Measurements from ENCODE around the gene SNRNP27.
"Not testable (repeated sequence)": the region's sequence is repeated elsewhere in the genome, so short reads cannot be mapped to it uniquely, and the experiment has no call there.

SNRNP27 gene

GRCh38 chr2:69889302-69889701 lies 4.5 kb upstream of the SNRNP27 start:
- H3K4me1 ChIP-seq (ENCODE audit: control insufficient read depth in 2 of 2, insufficient read depth in 2 of 2, low read length in 2 of 2): peaks cover 0 to 5% of the 10 kb centered on the region in 2 donors
- H3K9me3 ChIP-seq (ENCODE audit: control insufficient read depth in 2 of 2, low read length in 2 of 2): no peaks in the 10 kb centered on the region
- no peak overlapping the region for H3K9ac ChIP-seq (ENCODE audit: low read depth in 1 of 2, low read length in 2 of 2)
- no peaks in the 10 kb centered on the region for H3K27me3 ChIP-seq (ENCODE audit: control insufficient read depth in 2 of 2, insufficient read depth in 2 of 2, low read length in 2 of 2)
- H3K27ac ChIP-seq (ENCODE audit: low read depth in 2 of 2, low read length in 2 of 2): no peak overlapping the region
- no peak overlapping the region for H3K4me3 ChIP-seq (ENCODE audit: low read length in 2 of 2)
- H3K36me3 ChIP-seq (ENCODE audit: control insufficient read depth in 2 of 2, insufficient read depth in 2 of 2, low read length in 2 of 2): no peaks in the 10 kb centered on the region

- Histone ChIP-seq H3K9me3 (ENCODE audit: control insufficient read depth in 2 of 2, low read length in 2 of 2) (no peaks in the 10 kb centered on the region), H3K36me3 (ENCODE audit: control insufficient read depth in 2 of 2, insufficient read depth in 2 of 2, low read length in 2 of 2) (no peaks in the 10 kb centered on the region), H3K4me1 (ENCODE audit: control insufficient read depth in 2 of 2, insufficient read depth in 2 of 2, low read length in 2 of 2) (peaks cover 6 to 11% of the 10 kb centered on the region in 2 donors), H3K9ac (ENCODE audit: low read depth in 1 of 2, low read length in 2 of 2) (no peak overlapping the region), H3K27me3 (ENCODE audit: control insufficient read depth in 2 of 2, insufficient read depth in 2 of 2, low read length in 2 of 2) (no peaks in the 10 kb centered on the region), H3K27ac (ENCODE audit: low read depth in 2 of 2, low read length in 2 of 2) (no peak overlapping the region), H3K4me3 (ENCODE audit: low read length in 2 of 2) (no peak overlapping the region)
Observed at GRCh38 chr2:69890881-69891280, 2.9 kb upstream of the SNRNP27 start.

DNA sequence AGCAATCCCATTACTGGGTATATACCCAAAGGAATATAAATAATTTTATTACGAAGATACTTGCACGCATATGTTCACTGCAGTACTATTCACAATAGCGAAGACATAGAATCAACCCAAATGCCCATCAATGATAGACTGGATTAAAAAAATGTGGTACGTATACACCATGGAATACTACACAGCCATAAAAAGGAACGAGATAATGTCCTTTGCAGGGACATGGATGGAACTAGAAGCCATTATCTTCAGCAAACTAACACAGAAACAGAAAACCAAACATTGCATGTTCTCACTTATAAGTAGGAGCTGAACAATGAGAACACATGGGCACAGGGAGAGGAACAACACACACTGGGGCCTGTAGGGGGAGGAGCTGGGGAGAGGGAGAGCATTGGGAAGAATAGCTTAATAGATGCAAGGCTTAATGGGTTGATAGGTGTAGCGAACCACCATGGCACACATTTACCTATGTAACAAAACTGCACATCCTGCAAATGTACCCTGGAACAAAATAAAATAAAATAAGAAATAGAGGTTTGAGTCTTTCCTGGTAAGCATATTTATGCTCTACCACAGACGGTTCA lies 825 bp upstream of the SNRNP27 start:
- H3K36me3 ChIP-seq (ENCODE audit: control insufficient read depth in 2 of 2, insufficient read depth in 2 of 2, low read length in 2 of 2): peaks cover 7 to 17% of the 10 kb centered on the region in 2 donors
- not testable (repeated sequence) for H3K9ac ChIP-seq (ENCODE audit: low read depth in 1 of 2, low read length in 2 of 2); H3K27me3 ChIP-seq (ENCODE audit: control insufficient read depth in 2 of 2, insufficient read depth in 2 of 2, low read length in 2 of 2); H3K27ac ChIP-seq (ENCODE audit: low read depth in 2 of 2, low read length in 2 of 2); H3K9me3 ChIP-seq (ENCODE audit: control insufficient read depth in 2 of 2, low read length in 2 of 2)
- H3K4me1 ChIP-seq (ENCODE audit: control insufficient read depth in 2 of 2, insufficient read depth in 2 of 2, low read length in 2 of 2): peaks cover 6 to 11% of the 10 kb centered on the region in 2 donors
- H3K4me3 ChIP-seq (ENCODE audit: low read length in 2 of 2): peak overlapping the region in 1 of 2 donors; percentile 99

- not testable (repeated sequence) for H3K27me3 ChIP-seq (ENCODE audit: control insufficient read depth in 2 of 2, insufficient read depth in 2 of 2, low read length in 2 of 2); H3K27ac ChIP-seq (ENCODE audit: low read depth in 2 of 2, low read length in 2 of 2); H3K9me3 ChIP-seq (ENCODE audit: control insufficient read depth in 2 of 2, low read length in 2 of 2)
- peak overlapping the region; percentile 86 to 99 for H3K4me3 ChIP-seq (ENCODE audit: low read length in 2 of 2)
- peak overlapping the region; percentile 87 to 95 for H3K9ac ChIP-seq (ENCODE audit: low read depth in 1 of 2, low read length in 2 of 2)
- peaks cover 6 to 11% of the 10 kb centered on the region in 2 donors for H3K4me1 ChIP-seq (ENCODE audit: control insufficient read depth in 2 of 2, insufficient read depth in 2 of 2, low read length in 2 of 2)
- peaks cover 18 to 30% of the 10 kb centered on the region in 2 donors for H3K36me3 ChIP-seq (ENCODE audit: control insufficient read depth in 2 of 2, insufficient read depth in 2 of 2, low read length in 2 of 2)
Observed at GRCh38 chr2:69894737-69895136, 981 bp downstream of the SNRNP27 start.

- Histone ChIP-seq H3K27ac (ENCODE audit: low read depth in 2 of 2, low read length in 2 of 2) (peak overlapping the region in 1 of 2 donors; percentile 44), H3K4me3 (ENCODE audit: low read length in 2 of 2) (peak overlapping the region in 1 of 2 donors; percentile 64), H3K27me3 (ENCODE audit: control insufficient read depth in 2 of 2, insufficient read depth in 2 of 2, low read length in 2 of 2) (no peaks in the 10 kb centered on the region), H3K9me3 (ENCODE audit: control insufficient read depth in 2 of 2, low read length in 2 of 2) (no peaks in the 10 kb centered on the region), H3K4me1 (ENCODE audit: control insufficient read depth in 2 of 2, insufficient read depth in 2 of 2, low read length in 2 of 2) (no peaks in the 10 kb centered on the region), H3K36me3 (ENCODE audit: control insufficient read depth in 2 of 2, insufficient read depth in 2 of 2, low read length in 2 of 2) (peaks cover 51 to 52% of the 10 kb centered on the region in 2 donors), H3K9ac (ENCODE audit: low read depth in 1 of 2, low read length in 2 of 2) (no peak overlapping the region)
Observed at GRCh38 chr2:69902213-69902922, 8.6 kb downstream of the SNRNP27 start.

DNA sequence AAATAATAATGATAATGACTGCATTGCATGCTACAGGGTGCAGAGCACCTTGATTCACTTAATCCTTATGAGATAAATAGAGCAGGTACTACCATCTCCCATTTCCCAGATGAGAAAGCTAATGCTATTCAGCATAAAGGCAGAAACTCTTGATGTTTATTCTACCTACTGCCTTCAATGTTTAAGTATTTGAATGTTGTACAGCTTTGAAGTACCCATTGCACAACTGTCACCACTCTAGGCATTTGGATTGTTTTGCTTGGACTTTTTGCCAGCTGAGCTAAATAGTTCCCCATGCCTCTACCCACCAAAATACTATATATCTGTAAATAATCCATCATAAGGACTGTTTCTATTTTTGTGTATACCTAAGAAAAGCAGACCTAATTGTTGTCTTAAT lies 13.5 kb downstream of the SNRNP27 start:
- no peak overlapping the region for H3K9ac ChIP-seq (ENCODE audit: low read depth in 1 of 2, low read length in 2 of 2)
- H3K27me3 ChIP-seq (ENCODE audit: control insufficient read depth in 2 of 2, insufficient read depth in 2 of 2, low read length in 2 of 2): no peaks in the 10 kb centered on the region
- H3K4me1 ChIP-seq (ENCODE audit: control insufficient read depth in 2 of 2, insufficient read depth in 2 of 2, low read length in 2 of 2): peaks cover 0 to 2% of the 10 kb centered on the region in 2 donors
- peaks cover 32 to 34% of the 10 kb centered on the region in 2 donors for H3K36me3 ChIP-seq (ENCODE audit: control insufficient read depth in 2 of 2, insufficient read depth in 2 of 2, low read length in 2 of 2)
- no peak overlapping the region for H3K4me3 ChIP-seq (ENCODE audit: low read length in 2 of 2)
- no peak overlapping the region for H3K27ac ChIP-seq (ENCODE audit: low read depth in 2 of 2, low read length in 2 of 2)
- H3K9me3 ChIP-seq (ENCODE audit: control insufficient read depth in 2 of 2, low read length in 2 of 2): no peaks in the 10 kb centered on the region

DNA sequence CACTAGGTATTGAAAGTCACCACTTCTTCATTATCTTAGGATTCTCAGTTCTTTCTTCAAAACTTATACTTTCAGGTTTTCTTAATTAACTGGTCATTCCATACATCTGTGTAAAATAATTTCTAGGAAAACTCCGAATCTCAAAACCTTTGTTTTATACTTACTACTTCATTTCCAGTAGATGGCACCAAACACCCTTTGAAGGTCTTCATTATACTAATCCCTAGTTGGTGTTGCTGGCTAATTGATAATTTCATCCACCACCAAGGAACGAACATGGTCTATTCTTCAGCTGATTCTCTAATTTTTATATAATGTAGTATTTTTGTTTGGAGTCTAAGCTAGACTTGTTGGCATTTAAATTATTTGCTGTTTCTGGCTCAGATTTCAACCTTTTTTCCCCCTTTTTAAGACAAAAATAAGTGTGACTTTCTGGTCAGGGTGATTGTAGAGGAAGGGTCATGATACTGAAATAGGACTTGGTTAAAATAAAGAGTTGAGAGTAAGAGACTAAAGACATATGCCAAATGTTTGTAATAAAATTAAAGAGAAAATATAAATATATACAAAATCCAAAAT lies 18.3 kb downstream of the SNRNP27 start:
- Histone ChIP-seq H3K9ac (ENCODE audit: low read depth in 1 of 2, low read length in 2 of 2) (peak overlapping the region in 1 of 2 donors; percentile 27), H3K9me3 (ENCODE audit: control insufficient read depth in 2 of 2, low read length in 2 of 2) (no peaks in the 10 kb centered on the region), H3K4me3 (ENCODE audit: low read length in 2 of 2) (no peak overlapping the region), H3K27ac (ENCODE audit: low read depth in 2 of 2, low read length in 2 of 2) (peak overlapping the region in 1 of 2 donors; percentile 7), H3K27me3 (ENCODE audit: control insufficient read depth in 2 of 2, insufficient read depth in 2 of 2, low read length in 2 of 2) (no peaks in the 10 kb centered on the region), H3K36me3 (ENCODE audit: control insufficient read depth in 2 of 2, insufficient read depth in 2 of 2, low read length in 2 of 2) (peaks cover 14 to 17% of the 10 kb centered on the region in 2 donors), H3K4me1 (ENCODE audit: control insufficient read depth in 2 of 2, insufficient read depth in 2 of 2, low read length in 2 of 2) (peaks cover 0 to 13% of the 10 kb centered on the region in 2 donors)

DNA sequence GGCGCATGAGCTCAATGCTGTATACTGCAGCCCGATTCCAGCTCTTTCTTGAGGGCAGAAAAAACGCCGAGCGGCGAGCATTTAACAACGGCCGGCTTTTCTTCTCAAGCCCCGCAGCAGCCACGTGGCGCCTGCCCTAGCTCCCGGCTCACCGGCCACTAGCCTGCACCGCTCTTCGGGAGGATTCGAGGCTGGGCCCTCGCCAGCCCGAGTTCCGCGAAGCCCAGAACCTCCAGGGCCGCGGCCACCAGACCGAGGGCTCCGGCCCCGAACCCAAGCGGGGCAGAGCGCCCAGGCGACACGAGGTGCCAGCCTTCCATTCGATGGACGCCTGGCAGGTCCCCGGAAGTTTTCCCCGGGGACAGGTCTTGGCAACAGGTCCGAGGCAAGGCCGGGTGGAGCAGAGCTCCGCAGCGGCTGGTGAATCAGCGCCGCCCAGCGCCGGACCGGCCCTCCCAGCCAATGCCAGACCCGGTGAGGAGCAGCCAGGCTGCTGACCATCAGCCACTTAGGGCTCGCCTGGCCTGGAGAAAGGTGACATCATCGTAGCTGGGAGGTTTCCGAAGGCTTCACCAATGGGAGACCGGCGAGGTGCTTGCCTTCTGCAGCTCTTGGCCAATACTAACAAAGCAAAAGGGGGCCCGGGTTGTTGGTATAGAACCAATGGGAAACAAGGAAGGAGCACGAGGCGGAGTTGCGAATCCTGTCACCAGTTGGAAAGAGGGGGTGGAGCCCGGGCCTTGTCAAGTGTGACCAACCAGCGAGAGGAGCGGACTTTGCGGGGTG lies 20.6 kb downstream of the SNRNP27 start:
- Histone ChIP-seq H3K27me3 (ENCODE audit: control insufficient read depth in 2 of 2, insufficient read depth in 2 of 2, low read length in 2 of 2) (no peaks in the 10 kb centered on the region), H3K9ac (ENCODE audit: low read depth in 1 of 2, low read length in 2 of 2) (peak overlapping the region; percentile 82 to 99), H3K36me3 (ENCODE audit: control insufficient read depth in 2 of 2, insufficient read depth in 2 of 2, low read length in 2 of 2) (peaks cover 7 to 12% of the 10 kb centered on the region in 2 donors), H3K27ac (ENCODE audit: low read depth in 2 of 2, low read length in 2 of 2) (peak overlapping the region; percentile 98 to 100), H3K4me3 (ENCODE audit: low read length in 2 of 2) (peak overlapping the region; percentile 76 to 77), H3K9me3 (ENCODE audit: control insufficient read depth in 2 of 2, low read length in 2 of 2) (no peaks in the 10 kb centered on the region), H3K4me1 (ENCODE audit: control insufficient read depth in 2 of 2, insufficient read depth in 2 of 2, low read length in 2 of 2) (peaks cover 0 to 15% of the 10 kb centered on the region in 2 donors)

- Histone ChIP-seq H3K4me1 (ENCODE audit: control insufficient read depth in 2 of 2, insufficient read depth in 2 of 2, low read length in 2 of 2) (peaks cover 0 to 15% of the 10 kb centered on the region in 2 donors), H3K27me3 (ENCODE audit: control insufficient read depth in 2 of 2, insufficient read depth in 2 of 2, low read length in 2 of 2) (no peaks in the 10 kb centered on the region), H3K27ac (ENCODE audit: low read depth in 2 of 2, low read length in 2 of 2) (peak within 1 kb of the TSS; percentile 98 to 100), H3K9me3 (ENCODE audit: control insufficient read depth in 2 of 2, low read length in 2 of 2) (no peaks in the 10 kb centered on the region), H3K36me3 (ENCODE audit: control insufficient read depth in 2 of 2, insufficient read depth in 2 of 2, low read length in 2 of 2) (peaks cover 8 to 11% of the 10 kb centered on the region in 2 donors), H3K4me3 (ENCODE audit: low read length in 2 of 2) (peak within 1 kb of the TSS; percentile 85 to 90), H3K9ac (ENCODE audit: low read depth in 1 of 2, low read length in 2 of 2) (peak within 1 kb of the TSS; percentile 82 to 99)
Observed at GRCh38 chr2:69914950-69915945, 21.5 kb downstream of the SNRNP27 start, which contains the start of gene MXD1. Gene MXD1 (plus strand): TSS chr2:69915109. CDS start chr2:69915331, 222 bp downstream.

All from mucosa of rectum (tissue), 2 donors.